Measurements from ENCODE around the gene NUF2.

GRCh38 chr1:163346326-163346870 is 24.6 kb downstream of the NUF2 start:
- TF ChIP-seq POLR2A (IDR thresholded peaks at IDR 0.05) = no peak
- TF ChIP-seq, protein P1, sequence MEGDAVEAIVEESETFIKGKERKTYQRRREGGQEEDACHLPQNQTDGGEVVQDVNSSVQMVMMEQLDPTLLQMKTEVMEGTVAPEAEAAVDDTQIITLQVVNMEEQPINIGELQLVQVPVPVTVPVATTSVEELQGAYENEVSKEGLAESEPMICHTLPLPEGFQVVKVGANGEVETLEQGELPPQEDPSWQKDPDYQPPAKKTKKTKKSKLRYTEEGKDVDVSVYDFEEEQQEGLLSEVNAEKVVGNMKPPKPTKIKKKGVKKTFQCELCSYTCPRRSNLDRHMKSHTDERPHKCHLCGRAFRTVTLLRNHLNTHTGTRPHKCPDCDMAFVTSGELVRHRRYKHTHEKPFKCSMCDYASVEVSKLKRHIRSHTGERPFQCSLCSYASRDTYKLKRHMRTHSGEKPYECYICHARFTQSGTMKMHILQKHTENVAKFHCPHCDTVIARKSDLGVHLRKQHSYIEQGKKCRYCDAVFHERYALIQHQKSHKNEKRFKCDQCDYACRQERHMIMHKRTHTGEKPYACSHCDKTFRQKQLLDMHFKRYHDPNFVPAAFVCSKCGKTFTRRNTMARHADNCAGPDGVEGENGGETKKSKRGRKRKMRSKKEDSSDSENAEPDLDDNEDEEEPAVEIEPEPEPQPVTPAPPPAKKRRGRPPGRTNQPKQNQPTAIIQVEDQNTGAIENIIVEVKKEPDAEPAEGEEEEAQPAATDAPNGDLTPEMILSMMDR (IDR thresholded peaks at IDR 0.05 in 8 of 11, conservative IDR thresholded peaks at IDR 0.05 in 3 of 11) = no peak
- TF ChIP-seq POLR2AphosphoS5 (IDR thresholded peaks at IDR 0.05) = no peak
